ENCODE results near the gene MED1.
"Not testable (repeated sequence)": the region's sequence is repeated elsewhere in the genome, so short reads cannot be mapped to it uniquely, and the experiment has no call there.

Gene MED1

GRCh38 chr17:39450847-39451581, at the start of gene MED1:
TSS of gene MED1 (minus strand) at chr17:39451263. CDS start at chr17:39451062, 201 bp downstream.
- peak; percentile 89 to 93 for DNase-seq

GRCh38 chr17:39496921-39497320, 45.9 kb upstream of the MED1 start:
- DNase-seq, result peak; percentile 1 to 11

GRCh38 chr17:39487946-39488345, 36.9 kb upstream of the MED1 start:
- peak; percentile 2 to 14 for DNase-seq

- DNase-seq, result not testable (repeated sequence)
These were observed 36.4 kb upstream of the MED1 start for GRCh38 chr17:39487490-39487889.

- DNase-seq, result peak in 1 of 2 experiments; percentile 6
These were observed 35.2 kb upstream of the MED1 start for GRCh38 chr17:39486242-39486641.

DNA sequence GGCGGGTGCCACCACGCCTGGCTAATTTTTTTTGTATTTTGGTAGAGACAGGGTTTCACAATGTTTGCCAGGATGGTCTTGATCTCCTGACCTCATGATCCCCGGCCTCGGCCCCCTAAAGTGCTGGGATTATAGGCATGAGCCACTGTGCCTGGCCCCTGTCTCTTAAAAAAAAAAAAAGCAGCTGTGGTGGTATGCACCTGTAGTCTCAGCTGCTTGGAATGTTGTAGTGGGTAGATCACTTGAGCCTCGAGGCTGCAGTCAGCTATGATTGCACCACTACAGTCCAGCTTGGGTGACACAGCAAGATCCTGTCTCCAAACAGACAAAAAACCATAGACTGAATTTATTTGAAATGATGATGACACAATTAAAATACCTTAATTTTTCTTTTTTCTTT, 34.5 kb upstream of the MED1 start:
- peak in 1 of 2 experiments; percentile 13 for DNase-seq

GRCh38 chr17:39484178-39484577, 33.1 kb upstream of the MED1 start:
- DNase-seq, result no peak

- DNase-seq, result no peak
These were observed 32.4 kb upstream of the MED1 start for GRCh38 chr17:39483506-39483905.

GRCh38 chr17:39479631-39480030, 28.6 kb upstream of the MED1 start:
- not testable (repeated sequence) for DNase-seq

GRCh38 chr17:39473310-39473709, 22.2 kb upstream of the MED1 start:
- DNase-seq, result no peak

DNA sequence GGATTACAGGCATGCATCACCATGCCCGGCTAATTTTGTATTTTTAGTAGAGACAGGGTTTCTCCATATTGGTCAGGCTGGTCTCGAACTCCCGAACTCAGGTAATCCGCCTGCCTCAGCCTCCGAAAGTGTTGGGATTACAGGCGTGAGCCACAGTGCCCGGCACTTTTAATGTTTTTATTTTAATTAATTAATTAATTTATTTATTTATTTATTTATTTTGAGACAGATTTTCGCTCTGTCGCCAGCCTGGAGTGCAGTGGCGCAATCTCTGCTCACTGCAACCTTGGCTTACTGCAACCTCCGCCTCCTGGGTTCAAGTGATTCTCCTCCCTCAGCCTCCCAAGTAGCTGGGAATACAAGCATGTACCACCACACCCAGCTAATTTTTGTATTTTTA, 17.5 kb upstream of the MED1 start:
- DNase-seq, result not testable (repeated sequence)

DNA sequence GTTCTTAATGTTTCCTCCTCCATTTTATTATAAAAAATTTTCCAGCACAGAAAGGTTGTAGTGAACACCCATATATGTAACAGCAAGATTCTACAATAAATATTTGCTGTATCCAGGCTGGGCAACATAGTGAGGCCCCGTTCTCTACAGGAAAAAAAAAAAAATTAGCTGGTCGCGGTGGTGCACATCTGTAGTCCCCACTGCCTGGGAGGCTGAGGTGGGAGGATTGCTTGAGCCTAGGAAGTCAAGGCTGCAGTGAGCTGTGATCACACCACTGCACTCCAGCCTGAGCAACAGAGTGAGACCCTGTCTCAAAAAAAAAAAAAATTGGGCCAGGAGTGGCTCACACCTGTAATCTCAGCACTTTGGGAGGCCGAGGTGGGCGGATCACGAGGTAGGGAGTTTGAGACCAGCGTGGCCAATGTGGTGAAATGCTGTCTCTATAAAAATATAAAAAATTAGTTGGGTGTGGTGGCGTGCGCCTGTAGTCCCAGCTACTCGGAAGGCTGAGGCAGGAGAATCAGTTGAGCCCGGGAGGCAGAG, 13.6 kb upstream of the MED1 start:
- peak in 1 of 2 experiments; percentile 27 for DNase-seq

DNA sequence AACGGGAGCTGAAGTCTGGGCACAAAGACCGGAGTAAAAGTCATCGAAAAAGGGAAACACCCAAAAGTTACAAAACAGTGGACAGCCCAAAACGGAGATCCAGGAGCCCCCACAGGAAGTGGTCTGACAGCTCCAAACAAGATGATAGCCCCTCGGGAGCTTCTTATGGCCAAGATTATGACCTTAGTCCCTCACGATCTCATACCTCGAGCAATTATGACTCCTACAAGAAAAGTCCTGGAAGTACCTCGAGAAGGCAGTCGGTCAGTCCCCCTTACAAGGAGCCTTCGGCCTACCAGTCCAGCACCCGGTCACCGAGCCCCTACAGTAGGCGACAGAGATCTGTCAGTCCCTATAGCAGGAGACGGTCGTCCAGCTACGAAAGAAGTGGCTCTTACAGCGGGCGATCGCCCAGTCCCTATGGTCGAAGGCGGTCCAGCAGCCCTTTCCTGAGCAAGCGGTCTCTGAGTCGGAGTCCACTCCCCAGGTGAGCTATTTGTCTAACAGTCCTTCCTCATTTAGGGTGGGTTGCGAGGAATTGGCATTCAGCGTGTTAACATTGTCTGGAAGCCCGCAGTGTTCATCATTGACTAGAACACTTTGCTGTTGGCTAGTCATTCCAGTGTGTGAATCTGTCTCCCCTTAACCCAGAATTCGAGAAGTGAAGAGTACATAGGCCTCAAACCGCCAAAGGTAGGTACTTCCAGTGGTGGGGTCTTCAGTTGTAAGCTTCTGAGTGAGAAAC, 11.7 kb upstream of the MED1 start:
- peak; percentile 26 to 27 for DNase-seq

DNA sequence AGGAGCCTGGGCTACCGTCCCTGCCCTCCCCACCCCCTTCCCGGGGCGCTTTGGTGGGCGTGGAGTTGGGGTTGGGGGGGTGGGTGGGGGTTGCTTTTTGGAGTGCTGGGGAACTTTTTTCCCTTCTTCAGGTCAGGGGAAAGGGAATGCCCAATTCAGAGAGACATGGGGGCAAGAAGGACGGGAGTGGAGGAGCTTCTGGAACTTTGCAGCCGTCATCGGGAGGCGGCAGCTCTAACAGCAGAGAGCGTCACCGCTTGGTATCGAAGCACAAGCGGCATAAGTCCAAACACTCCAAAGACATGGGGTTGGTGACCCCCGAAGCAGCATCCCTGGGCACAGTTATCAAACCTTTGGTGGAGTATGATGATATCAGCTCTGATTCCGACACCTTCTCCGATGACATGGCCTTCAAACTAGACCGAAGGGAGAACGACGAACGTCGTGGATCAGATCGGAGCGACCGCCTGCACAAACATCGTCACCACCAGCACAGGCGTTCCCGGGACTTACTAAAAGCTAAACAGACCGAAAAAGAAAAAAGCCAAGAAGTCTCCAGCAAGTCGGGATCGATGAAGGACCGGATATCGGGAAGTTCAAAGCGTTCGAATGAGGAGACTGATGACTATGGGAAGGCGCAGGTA, 11.0 kb upstream of the MED1 start:
- no peak for DNase-seq

DNA sequence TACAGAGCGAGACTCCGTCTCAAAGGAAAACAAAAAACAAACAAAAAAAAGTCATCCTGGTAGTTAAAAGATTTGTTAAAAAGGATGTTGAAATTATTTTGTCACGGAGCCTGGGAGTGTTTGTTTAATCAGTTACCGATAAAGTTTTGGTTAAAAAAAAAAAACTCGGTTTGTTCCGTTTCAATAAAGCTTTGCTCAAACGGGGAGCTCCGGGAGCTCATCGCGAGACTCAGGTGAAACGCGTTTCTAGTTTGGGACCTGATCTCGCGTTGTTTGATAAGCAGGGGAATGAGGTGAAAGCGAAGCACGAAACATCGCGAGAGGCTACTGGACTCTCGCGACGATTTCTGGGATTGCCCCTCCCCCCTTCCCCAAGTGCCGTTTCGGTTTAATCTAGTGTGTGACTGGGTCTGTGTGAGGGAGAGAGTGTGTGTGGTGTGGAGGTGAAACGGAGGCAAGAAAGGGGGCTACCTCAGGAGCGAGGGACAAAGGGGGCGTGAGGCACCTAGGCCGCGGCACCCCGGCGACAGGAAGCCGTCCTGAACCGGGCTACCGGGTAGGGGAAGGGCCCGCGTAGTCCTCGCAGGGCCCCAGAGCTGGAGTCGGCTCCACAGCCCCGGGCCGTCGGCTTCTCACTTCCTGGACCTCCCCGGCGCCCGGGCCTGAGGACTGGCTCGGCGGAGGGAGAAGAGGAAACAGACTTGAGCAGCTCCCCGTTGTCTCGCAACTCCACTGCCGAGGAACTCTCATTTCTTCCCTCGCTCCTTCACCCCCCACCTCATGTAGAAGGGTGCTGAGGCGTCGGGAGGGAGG, 10.3 kb upstream of the MED1 start, which contains the start of gene CDK12:
Gene CDK12, plus strand, starts transcription at position 374 of the 813 bp plus-strand sequence. CDS start 586 bp downstream, outside the sequence.
- DNase-seq, result peak; percentile 97 to 98

DNA sequence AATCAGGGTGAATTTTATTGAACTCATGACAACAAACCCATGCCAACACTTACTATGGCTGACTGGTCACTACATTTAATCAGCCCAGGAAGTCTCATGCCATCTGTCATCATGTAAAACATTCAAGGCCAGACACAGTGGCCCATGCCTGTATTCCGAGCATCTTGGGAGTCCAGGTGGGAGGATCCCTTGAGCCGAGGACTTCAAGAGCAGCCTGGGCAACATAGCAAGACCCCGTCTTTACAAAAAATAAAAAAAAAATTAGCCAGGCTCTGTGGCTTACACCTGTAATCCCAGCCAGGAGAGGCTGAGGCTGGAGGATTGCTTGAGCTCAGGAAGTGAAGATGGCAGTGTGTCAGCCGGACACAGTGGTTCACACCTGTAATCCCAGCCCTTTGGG, 4.9 kb upstream of the MED1 start:
- no peak for DNase-seq

- DNase-seq, result no peak
These were observed 1.0 kb downstream of the MED1 start for GRCh38 chr17:39450051-39450450.

GRCh38 chr17:39447561-39447960, 3.5 kb downstream of the MED1 start:
- no peak for DNase-seq

DNA sequence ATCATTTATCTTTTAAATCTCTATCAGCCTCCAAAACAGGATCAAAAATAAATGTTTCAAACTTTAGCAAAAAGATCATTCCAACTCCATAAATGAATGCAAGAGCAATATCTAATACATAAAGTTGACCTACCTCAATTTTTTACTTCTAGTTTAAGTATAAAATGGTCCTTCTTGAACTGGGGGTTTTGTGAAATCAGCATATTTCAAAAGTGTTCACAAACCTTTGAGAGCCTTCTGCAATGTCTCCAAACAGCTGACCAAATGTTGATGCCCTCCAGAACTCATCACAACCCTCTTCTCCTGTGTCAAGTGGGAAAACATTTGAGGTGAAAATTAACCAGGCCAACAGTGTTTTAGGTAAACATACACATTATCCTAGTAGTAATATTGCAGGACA, 7.7 kb downstream of the MED1 start:
- no peak for DNase-seq

GRCh38 chr17:39439868-39440267, 11.2 kb downstream of the MED1 start:
- not testable (repeated sequence) for DNase-seq

DNA sequence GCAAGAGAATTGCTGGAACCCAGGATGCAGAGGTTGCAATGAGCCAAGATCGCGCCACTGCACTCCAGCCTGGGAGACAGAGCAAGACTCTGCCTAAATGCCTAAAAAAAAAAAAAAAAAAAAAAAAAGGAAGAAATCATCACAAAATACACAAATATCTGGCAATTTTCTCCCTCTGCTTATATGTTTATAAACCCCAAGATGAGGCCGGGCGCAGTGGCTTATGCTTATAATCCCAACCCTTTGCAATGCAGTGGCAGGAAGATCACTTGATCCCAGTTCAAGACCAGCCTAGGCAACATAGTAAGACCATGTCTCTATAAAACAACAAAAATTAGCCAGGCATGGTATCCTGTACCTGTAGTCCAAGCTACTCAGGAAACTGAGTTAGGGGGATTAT, 21.5 kb downstream of the MED1 start:
- no peak for DNase-seq

DNA sequence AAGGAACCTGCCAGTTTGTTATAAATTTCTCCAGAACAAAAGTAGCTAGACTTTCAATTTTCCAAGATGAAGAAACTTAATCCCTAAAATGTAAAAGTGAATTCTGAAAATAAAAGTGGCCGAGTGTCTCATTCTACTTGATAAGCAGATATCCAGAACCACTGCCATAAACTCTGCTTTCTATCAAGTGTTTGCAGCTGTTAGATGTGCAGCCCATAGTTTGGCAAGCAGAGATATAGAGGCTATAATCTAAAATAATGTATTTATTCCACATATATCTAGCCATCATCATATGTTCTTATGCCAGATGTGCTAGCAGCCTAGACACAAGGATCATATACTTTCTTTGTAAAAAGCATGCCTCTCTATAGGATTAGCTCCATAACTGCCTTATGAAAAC, 34.9 kb downstream of the MED1 start:
- DNase-seq, result no peak

Measured in activated T-cell treated with anti-CD3 and anti-CD28 coated beads, Interleukin-2, amount 50 U/mL, for 48 hours (primary cell).